Smooth muscle cell (in vitro differentiated cells): ENCODE data around the gene ELOVL5. TPM values are rescaled to one million over a fixed set of nuclear protein-coding genes. Genes with fewer than 3 reads are reported as not detected.

Experiments
- DNase-seq: peaks from one replicate; lab custom pipeline; 2025; ENCODE audit not compliant: unreplicated experiment; lab: John Stamatoyannopoulos, UW
- H2AFZ ChIP-seq: fragments of 200-600 bp; sonication (generic); 2 replicates; pipeline ENCODE4 v1.6.0; 2016; ENCODE audit warnings: antibody characterized with exemption, low read depth, mild to moderate bottlenecking
- H3F3A ChIP-seq: fragments of 200-600 bp; sonication (generic); 2 replicates; pipeline ENCODE4 v1.6.0; 2017; ENCODE audit warnings: antibody characterized with exemption, low read depth
- H3K27ac ChIP-seq: fragments of 200-600 bp; sonication (generic); 2 replicates; pipeline ENCODE4 v1.5.1; 2016; ENCODE audit warnings: low read depth, mild to moderate bottlenecking
- H3K27me3 ChIP-seq: fragments of 200-600 bp; sonication (generic); 2 replicates; pipeline ENCODE4 v1.6.1; 2016; ENCODE audit warnings: low read depth, mild to moderate bottlenecking
- H3K36me3 ChIP-seq: fragments of 200-600 bp; sonication (generic); 2 replicates; pipeline ENCODE4 v1.5.1; 2016; ENCODE audit warnings: low read depth
- H3K4me1 ChIP-seq: fragments of 200-600 bp; sonication (generic); 2 replicates; pipeline ENCODE4 v1.5.1; 2016; ENCODE audit warnings: low read depth
- H3K4me2 ChIP-seq: fragments of 200-600 bp; sonication (generic); 2 replicates; pipeline ENCODE4 v1.6.0; 2016; ENCODE audit warnings: mild to moderate bottlenecking
- H3K4me3 ChIP-seq: fragments of 200-600 bp; sonication (generic); 2 replicates; pipeline ENCODE4 v1.5.1; 2016; ENCODE audit warnings: mild to moderate bottlenecking
- H3K79me2 ChIP-seq: fragments of 200-600 bp; sonication (generic); 2 replicates; pipeline ENCODE4 v1.6.0; 2016; ENCODE audit warnings: low read depth, mild to moderate bottlenecking
- H3K9ac ChIP-seq: fragments of 200-600 bp; sonication (generic); 2 replicates; pipeline ENCODE4 v1.6.0; 2016; ENCODE audit warnings: low read depth
- H3K9me3 ChIP-seq: fragments of 200-600 bp; sonication (generic); replicated peaks from 2 replicates; pipeline ENCODE4 v1.5.1; 2016; ENCODE audit warnings: low read depth
- H4K20me1 ChIP-seq: fragments of 200-600 bp; sonication (generic); 2 replicates; pipeline ENCODE4 v1.6.0; 2016; ENCODE audit warnings: low read depth
- WGBS: methylation state at CpG from one replicate; pipeline ENCODE4 v1.1.7; 2016; ENCODE audit warnings: low lambda C conversion rate; 5-methylcytosine and 5-hydroxymethylcytosine counted together
- polyA plus RNA-seq: library from polyadenylated mRNA; unstranded; fragments of >200 nt; fragmentation: Nextera tagmentation; extraction: Ambion mirVana; gene quantifications from 2 replicates; pipeline ENCODE4 v1.2.1, GENCODE V29; 2016
- total RNA-seq: library from RNA; depleted of rRNA; stranded (reverse); fragments of >200 nt; gene quantifications from 2 replicates; pipeline ENCODE4 v1.2.3, GENCODE V29; 2014
- TF ChIP-seq, protein P1 (sequence below): fragments of 200-600 bp; sonication (generic); IDR thresholded peaks from 2 replicates; pipeline ENCODE4 v1.5.1; 2017; ENCODE audit warnings: borderline replicate concordance, mild to moderate bottlenecking, antibody characterized with exemption; ENCODE audit not compliant: insufficient read depth, poor library complexity, severe bottlenecking

ELOVL5 gene
- total and polyA plus RNA-seq, 2 experiments from 2014 or later = 71.9 to 79.2 TPM

GRCh38 chr6:53244399-53244931 lies 104.3 kb downstream of the ELOVL5 start:
- Histone ChIP-seq H3K79me2 (no peaks in the 10 kb centered on the region), H3K27ac (no peak overlapping the region), H3K36me3 (no peaks in the 10 kb centered on the region), H3K4me2 (no peak overlapping the region), H3K4me1 (no peaks in the 10 kb centered on the region), H3F3A (no peaks in the 10 kb centered on the region), H3K9ac (no peak overlapping the region), H4K20me1 (no peaks in the 10 kb centered on the region), H3K9me3 (no peaks in the 10 kb centered on the region), H2AFZ (no peak overlapping the region), H3K27me3 (no peaks in the 10 kb centered on the region), H3K4me3 (no peak overlapping the region)
- WGBS = 97% methylated on average over 4 of the region's 4 CpGs
- TF ChIP-seq, protein P1, sequence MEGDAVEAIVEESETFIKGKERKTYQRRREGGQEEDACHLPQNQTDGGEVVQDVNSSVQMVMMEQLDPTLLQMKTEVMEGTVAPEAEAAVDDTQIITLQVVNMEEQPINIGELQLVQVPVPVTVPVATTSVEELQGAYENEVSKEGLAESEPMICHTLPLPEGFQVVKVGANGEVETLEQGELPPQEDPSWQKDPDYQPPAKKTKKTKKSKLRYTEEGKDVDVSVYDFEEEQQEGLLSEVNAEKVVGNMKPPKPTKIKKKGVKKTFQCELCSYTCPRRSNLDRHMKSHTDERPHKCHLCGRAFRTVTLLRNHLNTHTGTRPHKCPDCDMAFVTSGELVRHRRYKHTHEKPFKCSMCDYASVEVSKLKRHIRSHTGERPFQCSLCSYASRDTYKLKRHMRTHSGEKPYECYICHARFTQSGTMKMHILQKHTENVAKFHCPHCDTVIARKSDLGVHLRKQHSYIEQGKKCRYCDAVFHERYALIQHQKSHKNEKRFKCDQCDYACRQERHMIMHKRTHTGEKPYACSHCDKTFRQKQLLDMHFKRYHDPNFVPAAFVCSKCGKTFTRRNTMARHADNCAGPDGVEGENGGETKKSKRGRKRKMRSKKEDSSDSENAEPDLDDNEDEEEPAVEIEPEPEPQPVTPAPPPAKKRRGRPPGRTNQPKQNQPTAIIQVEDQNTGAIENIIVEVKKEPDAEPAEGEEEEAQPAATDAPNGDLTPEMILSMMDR = no peak
- no peak for DNase-seq

DNA sequence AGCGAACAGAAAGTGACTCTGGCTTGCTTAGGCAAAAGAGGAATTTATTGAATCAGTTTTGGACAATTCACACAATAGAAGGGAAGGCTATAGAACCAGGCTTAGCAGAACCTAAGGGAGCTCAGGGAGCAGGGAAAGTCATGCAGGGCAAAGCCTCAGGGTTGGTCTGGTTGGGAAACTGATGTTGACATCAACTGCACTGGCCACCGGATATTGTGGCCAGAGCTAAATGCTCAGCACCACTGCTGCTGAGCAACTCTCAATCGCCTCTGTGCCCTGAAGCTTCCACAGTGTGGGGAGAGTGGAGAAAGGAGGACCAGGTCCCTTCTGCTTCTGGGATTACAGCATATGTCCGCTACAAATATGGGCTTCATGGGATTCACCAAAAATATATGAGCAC lies 106.8 kb downstream of the ELOVL5 start:
- no peak overlapping the region for H2AFZ ChIP-seq
- no peak overlapping the region for H3K4me2 ChIP-seq
- DNase-seq = no peak
- H3K27ac ChIP-seq = no peak overlapping the region
- H3K4me3 ChIP-seq = no peak overlapping the region
- 85% methylated on average over 4 of the region's 4 CpGs for WGBS
- no peaks in the 10 kb centered on the region for H4K20me1 ChIP-seq
- H3K9me3 ChIP-seq = no peaks in the 10 kb centered on the region
- H3K36me3 ChIP-seq = no peaks in the 10 kb centered on the region
- H3K9ac ChIP-seq = no peak overlapping the region
- no peaks in the 10 kb centered on the region for H3F3A ChIP-seq
- TF ChIP-seq, protein P1 = no peak
- no peaks in the 10 kb centered on the region for H3K79me2 ChIP-seq
- H3K27me3 ChIP-seq = no peaks in the 10 kb centered on the region
- no peaks in the 10 kb centered on the region for H3K4me1 ChIP-seq

GRCh38 chr6:53240761-53241160 lies 108.0 kb downstream of the ELOVL5 start:
- Histone ChIP-seq H3K27me3 (no peaks in the 10 kb centered on the region), H4K20me1 (no peaks in the 10 kb centered on the region), H3K79me2 (no peaks in the 10 kb centered on the region), H2AFZ (no peak overlapping the region), H3F3A (no peaks in the 10 kb centered on the region), H3K36me3 (no peaks in the 10 kb centered on the region), H3K4me1 (no peaks in the 10 kb centered on the region), H3K27ac (no peak overlapping the region), H3K4me3 (no peak overlapping the region), H3K9ac (no peak overlapping the region), H3K4me2 (no peak overlapping the region), H3K9me3 (no peaks in the 10 kb centered on the region)
- no peak for DNase-seq
- WGBS = 91% methylated on average over 2 of the region's 2 CpGs
- TF ChIP-seq, protein P1 = no peak

- Histone ChIP-seq H3F3A (no peaks in the 10 kb centered on the region), H4K20me1 (no peaks in the 10 kb centered on the region)
- TF ChIP-seq, protein P1 = no peak
Observed at GRCh38 chr6:53240139-53240538, 108.6 kb downstream of the ELOVL5 start.

More at GRCh38 chr6:53240139-53240538, 108.6 kb downstream of the ELOVL5 start:
- no peak for DNase-seq
- no peak overlapping the region for H2AFZ ChIP-seq
- no peaks in the 10 kb centered on the region for H3K36me3 ChIP-seq
- H3K4me1 ChIP-seq = no peaks in the 10 kb centered on the region
- no peak overlapping the region for H3K9ac ChIP-seq
- H3K27ac ChIP-seq = no peak overlapping the region
- no peak overlapping the region for H3K4me2 ChIP-seq
- no peaks in the 10 kb centered on the region for H3K79me2 ChIP-seq
- H3K27me3 ChIP-seq = no peaks in the 10 kb centered on the region
- 95% methylated on average over 3 of the region's 3 CpGs for WGBS
- H3K4me3 ChIP-seq = no peak overlapping the region
- H3K9me3 ChIP-seq = no peaks in the 10 kb centered on the region
